ENCODE measurements around the gene FADS1. TPM values are rescaled to one million over a fixed set of nuclear protein-coding genes. Genes with fewer than 3 reads are reported as not detected.

The FADS1 gene
- total RNA-seq, 1 donor from 2014 or later: 96.3 TPM

GRCh38 chr11:61814247-61814957, 2.4 kb downstream of the FADS1 start:
- Histone ChIP-seq H3K27me3 (ENCODE audit: control insufficient read depth, insufficient read depth, low read length) (no peaks in the 10 kb centered on the region), H3K36me3 (ENCODE audit: control insufficient read depth, insufficient read depth, low read length) (peaks cover 8% of the 10 kb centered on the region), H3K4me3 (ENCODE audit: low read depth, low read length) (peak overlapping the region; percentile 69)
- TF ChIP-seq, protein P1, sequence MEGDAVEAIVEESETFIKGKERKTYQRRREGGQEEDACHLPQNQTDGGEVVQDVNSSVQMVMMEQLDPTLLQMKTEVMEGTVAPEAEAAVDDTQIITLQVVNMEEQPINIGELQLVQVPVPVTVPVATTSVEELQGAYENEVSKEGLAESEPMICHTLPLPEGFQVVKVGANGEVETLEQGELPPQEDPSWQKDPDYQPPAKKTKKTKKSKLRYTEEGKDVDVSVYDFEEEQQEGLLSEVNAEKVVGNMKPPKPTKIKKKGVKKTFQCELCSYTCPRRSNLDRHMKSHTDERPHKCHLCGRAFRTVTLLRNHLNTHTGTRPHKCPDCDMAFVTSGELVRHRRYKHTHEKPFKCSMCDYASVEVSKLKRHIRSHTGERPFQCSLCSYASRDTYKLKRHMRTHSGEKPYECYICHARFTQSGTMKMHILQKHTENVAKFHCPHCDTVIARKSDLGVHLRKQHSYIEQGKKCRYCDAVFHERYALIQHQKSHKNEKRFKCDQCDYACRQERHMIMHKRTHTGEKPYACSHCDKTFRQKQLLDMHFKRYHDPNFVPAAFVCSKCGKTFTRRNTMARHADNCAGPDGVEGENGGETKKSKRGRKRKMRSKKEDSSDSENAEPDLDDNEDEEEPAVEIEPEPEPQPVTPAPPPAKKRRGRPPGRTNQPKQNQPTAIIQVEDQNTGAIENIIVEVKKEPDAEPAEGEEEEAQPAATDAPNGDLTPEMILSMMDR (IDR thresholded peaks at IDR 0.05; ENCODE audit: insufficient read depth, low read length, poor library complexity, severe bottlenecking): no peak
- DNase-seq (ENCODE audit: low read depth): no peak

- Histone ChIP-seq H3K27me3 (ENCODE audit: control insufficient read depth, insufficient read depth, low read length) (no peaks in the 10 kb centered on the region), H3K4me3 (ENCODE audit: low read depth, low read length) (no peak overlapping the region), H3K36me3 (ENCODE audit: control insufficient read depth, insufficient read depth, low read length) (peaks cover 9% of the 10 kb centered on the region)
- no peak for DNase-seq (ENCODE audit: low read depth)
- TF ChIP-seq, protein P1 (IDR thresholded peaks at IDR 0.05; ENCODE audit: insufficient read depth, low read length, poor library complexity, severe bottlenecking): no peak
Measured at GRCh38 chr11:61812736-61813411, 3.9 kb downstream of the FADS1 start.

DNA sequence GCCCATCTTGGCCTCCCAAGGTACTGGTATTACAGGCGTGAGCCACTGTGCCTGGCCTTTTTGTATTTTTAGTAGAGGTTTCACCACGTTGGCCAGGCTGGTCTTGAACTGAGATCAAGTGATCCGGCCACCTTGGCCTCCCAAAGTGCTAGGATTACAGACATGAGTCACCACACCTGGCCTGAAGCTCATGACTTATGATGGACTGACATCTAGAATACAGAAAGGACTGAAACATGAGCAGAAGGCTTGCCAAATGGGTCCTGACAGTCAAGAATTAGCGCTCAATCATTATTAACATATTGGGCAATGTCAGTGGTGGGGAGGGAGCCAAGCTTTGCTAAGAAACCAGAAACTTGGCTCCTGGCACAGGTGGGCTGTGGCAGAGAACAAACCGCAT, 5.0 kb downstream of the FADS1 start:
- TF ChIP-seq, protein P1 (IDR thresholded peaks at IDR 0.05; ENCODE audit: insufficient read depth, low read length, poor library complexity, severe bottlenecking): no peak
- Histone ChIP-seq H3K4me3 (ENCODE audit: low read depth, low read length) (no peak overlapping the region), H3K27me3 (ENCODE audit: control insufficient read depth, insufficient read depth, low read length) (no peaks in the 10 kb centered on the region), H3K36me3 (ENCODE audit: control insufficient read depth, insufficient read depth, low read length) (peaks cover 9% of the 10 kb centered on the region)
- no peak for DNase-seq (ENCODE audit: low read depth)

DNA sequence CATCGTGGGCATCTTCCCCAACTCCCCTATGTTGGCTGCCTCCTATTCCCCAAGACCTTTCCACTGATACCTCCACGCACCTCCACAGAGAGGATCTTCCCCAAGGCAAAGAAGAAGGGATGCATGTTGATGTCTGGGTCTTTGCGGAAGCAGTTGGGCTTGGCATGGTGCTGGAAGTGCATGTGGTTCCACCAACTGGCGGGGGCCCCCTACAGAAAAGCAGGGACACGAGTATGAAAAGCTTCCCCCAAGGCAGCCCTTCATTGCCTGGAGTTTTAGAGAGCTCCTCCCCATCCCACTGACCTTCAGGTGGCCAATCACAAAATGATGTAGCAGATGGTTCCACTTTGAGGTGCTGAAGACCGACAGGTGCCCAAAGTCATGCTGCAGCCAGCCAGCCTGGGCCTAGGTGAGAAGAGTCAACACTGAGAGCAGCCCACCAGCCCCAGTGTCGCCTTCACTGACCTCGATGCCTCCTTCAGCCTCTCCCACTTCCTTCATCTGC, 6.1 kb downstream of the FADS1 start:
- no peaks in the 10 kb centered on the region for H3K27me3 ChIP-seq (ENCODE audit: control insufficient read depth, insufficient read depth, low read length)
- no peak for DNase-seq (ENCODE audit: low read depth)
- TF ChIP-seq, protein P1 (IDR thresholded peaks at IDR 0.05; ENCODE audit: insufficient read depth, low read length, poor library complexity, severe bottlenecking): no peak
- H3K36me3 ChIP-seq (ENCODE audit: control insufficient read depth, insufficient read depth, low read length): peaks cover 9% of the 10 kb centered on the region
- H3K4me3 ChIP-seq (ENCODE audit: low read depth, low read length): no peak overlapping the region

GRCh38 chr11:61806785-61807184, 10.0 kb downstream of the FADS1 start:
- DNase-seq (ENCODE audit: low read depth): no peak
- H3K4me3 ChIP-seq (ENCODE audit: low read depth, low read length): no peak overlapping the region
- TF ChIP-seq, protein P1 (IDR thresholded peaks at IDR 0.05; ENCODE audit: insufficient read depth, low read length, poor library complexity, severe bottlenecking): no peak
- H3K36me3 ChIP-seq (ENCODE audit: control insufficient read depth, insufficient read depth, low read length): peaks cover 8% of the 10 kb centered on the region
- H3K27me3 ChIP-seq (ENCODE audit: control insufficient read depth, insufficient read depth, low read length): no peaks in the 10 kb centered on the region
